ENCODE data around the gene TMEM247. TPM values are rescaled to one million over a fixed set of nuclear protein-coding genes. Genes with fewer than 3 reads are reported as not detected.

Gene TMEM247
- total RNA-seq, 1 donor from 2014 or later: not detected

GRCh38 chr2:46531863-46532262 is 52.5 kb downstream of the TMEM247 start:
- Mint-ChIP-seq H3K36me3 (peaks cover 3% of the 10 kb centered on the region), H3K27me3 (no peaks in the 10 kb centered on the region), H3K4me3 (no peak overlapping the region), H3K9me3 (no peaks in the 10 kb centered on the region), H3K4me1 (ENCODE audit: unreplicated experiment) (no peaks in the 10 kb centered on the region), H3K27ac (no peak overlapping the region)
- DNase-seq (ENCODE audit: extremely low spot score, unreplicated experiment): no peak
- TF ChIP-seq CTCF (conservative IDR thresholded peaks at IDR 0.05): no peak

Other genes starting within 250 kb of the TMEM247 start
- gene EPAS1, start 182.2 kb upstream of the TMEM247 start, total RNA-seq (ENCODE audit: low replicate concordance): 59.8 and 362 TPM in 2 replicates
- gene RHOQ, start 62.9 kb downstream of the TMEM247 start, total RNA-seq (ENCODE audit: low replicate concordance): 41.4 and 43.1 TPM in 2 replicates
- gene ATP6V1E2, start 63.0 kb downstream of the TMEM247 start, total RNA-seq (ENCODE audit: low replicate concordance): 9.3 and 12.9 TPM in 2 replicates
- 27.5 and 35.1 TPM in 2 replicates for gene PIGF, start 137.5 kb downstream of the TMEM247 start, total RNA-seq (ENCODE audit: low replicate concordance)
- gene CRIPT, start 137.7 kb downstream of the TMEM247 start, total RNA-seq (ENCODE audit: low replicate concordance): 15.2 and 19.8 TPM in 2 replicates
- gene SOCS5, start 219.7 kb downstream of the TMEM247 start, total RNA-seq (ENCODE audit: low replicate concordance): 17.1 and 18.8 TPM in 2 replicates

Measured in type B pancreatic cell (in vitro differentiated cells).